ENCODE measurements around the gene SMIM1. TPM values are rescaled to one million over a fixed set of nuclear protein-coding genes. Genes with fewer than 3 reads are reported as not detected.

Gene SMIM1
- total and polyA plus RNA-seq, 9 of the 15 experiments (the other 6 are each of a cell fraction or from before 2014, with no cell fraction given): 2.3 to 125 (median 24.3) TPM

- TF ChIP-seq THAP7 (CRISPR knock-in tag; IDR thresholded peaks at IDR 0.05): no peak
- TF ChIP-seq TRIM24 (IDR thresholded peaks at IDR 0.05): no peak
- TF ChIP-seq ZNF436 (CRISPR knock-in tag; IDR thresholded peaks at IDR 0.05): no peak
- TF ChIP-seq POLR2G (IDR thresholded peaks at IDR 0.05; ENCODE audit: low read depth, low read length): peak; percentile 80
- TF ChIP-seq, protein P1, sequence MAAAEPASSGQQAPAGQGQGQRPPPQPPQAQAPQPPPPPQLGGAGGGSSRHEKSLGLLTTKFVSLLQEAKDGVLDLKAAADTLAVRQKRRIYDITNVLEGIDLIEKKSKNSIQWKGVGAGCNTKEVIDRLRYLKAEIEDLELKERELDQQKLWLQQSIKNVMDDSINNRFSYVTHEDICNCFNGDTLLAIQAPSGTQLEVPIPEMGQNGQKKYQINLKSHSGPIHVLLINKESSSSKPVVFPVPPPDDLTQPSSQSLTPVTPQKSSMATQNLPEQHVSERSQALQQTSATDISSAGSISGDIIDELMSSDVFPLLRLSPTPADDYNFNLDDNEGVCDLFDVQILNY (CRISPR knock-in tag; IDR thresholded peaks at IDR 0.05): no peak
- TF ChIP-seq ZNF445 (CRISPR knock-in tag; IDR thresholded peaks at IDR 0.05; ENCODE audit: low read depth): no peak
- TF ChIP-seq FOXK1 (CRISPR knock-in tag; IDR thresholded peaks at IDR 0.05; ENCODE audit: borderline replicate concordance): no peak
- no peak for TF ChIP-seq ZFP91 (CRISPR knock-in tag; IDR thresholded peaks at IDR 0.05)
- TF ChIP-seq, protein P2, sequence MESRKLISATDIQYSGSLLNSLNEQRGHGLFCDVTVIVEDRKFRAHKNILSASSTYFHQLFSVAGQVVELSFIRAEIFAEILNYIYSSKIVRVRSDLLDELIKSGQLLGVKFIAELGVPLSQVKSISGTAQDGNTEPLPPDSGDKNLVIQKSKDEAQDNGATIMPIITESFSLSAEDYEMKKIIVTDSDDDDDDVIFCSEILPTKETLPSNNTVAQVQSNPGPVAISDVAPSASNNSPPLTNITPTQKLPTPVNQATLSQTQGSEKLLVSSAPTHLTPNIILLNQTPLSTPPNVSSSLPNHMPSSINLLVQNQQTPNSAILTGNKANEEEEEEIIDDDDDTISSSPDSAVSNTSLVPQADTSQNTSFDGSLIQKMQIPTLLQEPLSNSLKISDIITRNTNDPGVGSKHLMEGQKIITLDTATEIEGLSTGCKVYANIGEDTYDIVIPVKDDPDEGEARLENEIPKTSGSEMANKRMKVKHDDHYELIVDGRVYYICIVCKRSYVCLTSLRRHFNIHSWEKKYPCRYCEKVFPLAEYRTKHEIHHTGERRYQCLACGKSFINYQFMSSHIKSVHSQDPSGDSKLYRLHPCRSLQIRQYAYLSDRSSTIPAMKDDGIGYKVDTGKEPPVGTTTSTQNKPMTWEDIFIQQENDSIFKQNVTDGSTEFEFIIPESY (CRISPR knock-in tag; IDR thresholded peaks at IDR 0.05): peak; percentile 55; the same call in 1 of the 2 replicates
- no peak for TF ChIP-seq ZSCAN32 (CRISPR knock-in tag; IDR thresholded peaks at IDR 0.05)
- no peak for TF ChIP-seq XRCC4 (IDR thresholded peaks at IDR 0.05; ENCODE audit: extremely low read depth, insufficient read depth, insufficient read length)
- TF ChIP-seq, protein P3, sequence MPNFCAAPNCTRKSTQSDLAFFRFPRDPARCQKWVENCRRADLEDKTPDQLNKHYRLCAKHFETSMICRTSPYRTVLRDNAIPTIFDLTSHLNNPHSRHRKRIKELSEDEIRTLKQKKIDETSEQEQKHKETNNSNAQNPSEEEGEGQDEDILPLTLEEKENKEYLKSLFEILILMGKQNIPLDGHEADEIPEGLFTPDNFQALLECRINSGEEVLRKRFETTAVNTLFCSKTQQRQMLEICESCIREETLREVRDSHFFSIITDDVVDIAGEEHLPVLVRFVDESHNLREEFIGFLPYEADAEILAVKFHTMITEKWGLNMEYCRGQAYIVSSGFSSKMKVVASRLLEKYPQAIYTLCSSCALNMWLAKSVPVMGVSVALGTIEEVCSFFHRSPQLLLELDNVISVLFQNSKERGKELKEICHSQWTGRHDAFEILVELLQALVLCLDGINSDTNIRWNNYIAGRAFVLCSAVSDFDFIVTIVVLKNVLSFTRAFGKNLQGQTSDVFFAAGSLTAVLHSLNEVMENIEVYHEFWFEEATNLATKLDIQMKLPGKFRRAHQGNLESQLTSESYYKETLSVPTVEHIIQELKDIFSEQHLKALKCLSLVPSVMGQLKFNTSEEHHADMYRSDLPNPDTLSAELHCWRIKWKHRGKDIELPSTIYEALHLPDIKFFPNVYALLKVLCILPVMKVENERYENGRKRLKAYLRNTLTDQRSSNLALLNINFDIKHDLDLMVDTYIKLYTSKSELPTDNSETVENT (CRISPR knock-in tag; IDR thresholded peaks at IDR 0.05): no peak
- TF ChIP-seq, protein P4, sequence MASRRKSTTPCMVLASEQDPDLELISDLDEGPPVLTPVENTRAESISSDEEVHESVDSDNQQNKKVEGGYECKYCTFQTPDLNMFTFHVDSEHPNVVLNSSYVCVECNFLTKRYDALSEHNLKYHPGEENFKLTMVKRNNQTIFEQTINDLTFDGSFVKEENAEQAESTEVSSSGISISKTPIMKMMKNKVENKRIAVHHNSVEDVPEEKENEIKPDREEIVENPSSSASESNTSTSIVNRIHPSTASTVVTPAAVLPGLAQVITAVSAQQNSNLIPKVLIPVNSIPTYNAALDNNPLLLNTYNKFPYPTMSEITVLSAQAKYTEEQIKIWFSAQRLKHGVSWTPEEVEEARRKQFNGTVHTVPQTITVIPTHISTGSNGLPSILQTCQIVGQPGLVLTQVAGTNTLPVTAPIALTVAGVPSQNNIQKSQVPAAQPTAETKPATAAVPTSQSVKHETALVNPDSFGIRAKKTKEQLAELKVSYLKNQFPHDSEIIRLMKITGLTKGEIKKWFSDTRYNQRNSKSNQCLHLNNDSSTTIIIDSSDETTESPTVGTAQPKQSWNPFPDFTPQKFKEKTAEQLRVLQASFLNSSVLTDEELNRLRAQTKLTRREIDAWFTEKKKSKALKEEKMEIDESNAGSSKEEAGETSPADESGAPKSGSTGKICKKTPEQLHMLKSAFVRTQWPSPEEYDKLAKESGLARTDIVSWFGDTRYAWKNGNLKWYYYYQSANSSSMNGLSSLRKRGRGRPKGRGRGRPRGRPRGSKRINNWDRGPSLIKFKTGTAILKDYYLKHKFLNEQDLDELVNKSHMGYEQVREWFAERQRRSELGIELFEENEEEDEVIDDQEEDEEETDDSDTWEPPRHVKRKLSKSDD (conservative IDR thresholded peaks at IDR 0.05; ENCODE audit: low read length): no peak
- no peak for TF ChIP-seq RHOXF2B (CRISPR knock-in tag; conservative IDR thresholded peaks at IDR 0.05)
- no peak for TF ChIP-seq ZKSCAN1 (IDR thresholded peaks at IDR 0.05; ENCODE audit: low read depth, low read length)
- TF ChIP-seq KDM1A (IDR thresholded peaks at IDR 0.05): no peak
- no peak for TF ChIP-seq MLX (CRISPR knock-in tag; conservative IDR thresholded peaks at IDR 0.05)
- TF ChIP-seq ZFP1 (CRISPR knock-in tag; IDR thresholded peaks at IDR 0.05): no peak
Measured at GRCh38 chr1:3780901-3781300, 8.4 kb downstream of the SMIM1 start (continued).
